ENCODE measurements around the gene ITPR1. TPM values are rescaled to one million over a fixed set of nuclear protein-coding genes. Genes with fewer than 3 reads are reported as not detected.

Gene ITPR1
- total RNA-seq, 2 experiments from 2014 or later = 48.6 to 55.6 TPM

- ATAC-seq (no peak), DNase-seq (no peak)
- Mint-ChIP-seq H3K9me3 (ENCODE audit: low read depth) (no peaks in the 10 kb centered on the region), H3K4me3 (peak overlapping the region; percentile 77), H3K36me3 (ENCODE audit: low read depth) (peaks cover 6% of the 10 kb centered on the region), H3K4me1 (peaks cover 29% of the 10 kb centered on the region), H3K27ac (no peak overlapping the region), H3K27me3 (peaks cover 8% of the 10 kb centered on the region)
- CTCF ChIA-PET = interaction anchor here (1.1 to 2.8 kb wide), 3 partner anchors 12 to 186 kb away, joined by 3 to 10 read pairs (median 4); no protein-coding TSS in a partner anchor
- intact Hi-C loops (cut with DNase I, micrococcal nuclease) = loop anchor here (2.0 to 10.0 kb wide), 10 partner anchors 17 to 1365 kb away; partner anchors contain the start of genes BHLHE40 (in 1 of the 2), CRBN (in 1 of the 2), EDEM1 (in 1 of the 2) and TRNT1 (in 1 of the 2)
- POLR2A ChIA-PET = interaction anchor here (1.9 to 2.9 kb wide), 4 partner anchors 12 to 141 kb away, joined by 7 to 15 read pairs (median 10); partner anchors contain the start of gene SUMF1
These were observed 1.3 kb upstream of the ITPR1 start for GRCh38 chr3:4491855-4492207.

- peak overlapping the region; percentile 35 for H3K27ac Mint-ChIP-seq
- DNase-seq = peak; percentile 61
- H3K4me3 Mint-ChIP-seq = peak overlapping the region; percentile 77
- POLR2A ChIA-PET = interaction anchor here (0.9 to 2.9 kb wide), 8 partner anchors 11 to 141 kb away, joined by 3 to 24 read pairs (median 7); partner anchors contain the start of gene SUMF1
- H3K36me3 Mint-ChIP-seq (ENCODE audit: low read depth) = peaks cover 6% of the 10 kb centered on the region
- peaks cover 8% of the 10 kb centered on the region for H3K27me3 Mint-ChIP-seq
- no peaks in the 10 kb centered on the region for H3K9me3 Mint-ChIP-seq (ENCODE audit: low read depth)
- peaks cover 32% of the 10 kb centered on the region for H3K4me1 Mint-ChIP-seq
- intact Hi-C loops (cut with DNase I, micrococcal nuclease) = loop anchor here (1.0 to 10.0 kb wide), 16 partner anchors 18 to 1366 kb away; partner anchors contain the start of genes SETMAR (in 2 of the 2), SUMF1 (in 2 of the 2), ARL8B (in 1 of the 2) and BHLHE40 (in 1 of the 2)
- peak; percentile 5 for ATAC-seq
- CTCF ChIA-PET = interaction anchor here (0.6 to 4.5 kb wide), 8 partner anchors 12 to 142 kb away, joined by 3 to 27 read pairs (median 6); no protein-coding TSS in a partner anchor
These were observed 737 bp upstream of the ITPR1 start for GRCh38 chr3:4492208-4493013.

GRCh38 chr3:4493941-4494894 is 1.1 kb downstream of the ITPR1 start:
- ATAC-seq = no peak
- CTCF ChIA-PET = interaction anchor here (0.6 to 4.5 kb wide), 15 partner anchors 10 to 217 kb away, joined by 3 to 27 read pairs (median 4); no protein-coding TSS in a partner anchor
- Mint-ChIP-seq H3K4me3 (peak overlapping the region; percentile 77), H3K9me3 (ENCODE audit: low read depth) (no peaks in the 10 kb centered on the region), H3K27ac (peak overlapping the region; percentile 71), H3K27me3 (peaks cover 8% of the 10 kb centered on the region), H3K4me1 (peaks cover 32% of the 10 kb centered on the region), H3K36me3 (ENCODE audit: low read depth) (peaks cover 11% of the 10 kb centered on the region)
- intact Hi-C loops (cut with DNase I, micrococcal nuclease) = loop anchor here (1.0 to 10.0 kb wide), 16 partner anchors 19 to 1367 kb away; partner anchors contain the start of genes SETMAR (in 2 of the 2), SUMF1 (in 2 of the 2), ARL8B (in 1 of the 2) and BHLHE40 (in 1 of the 2)
- peak; percentile 41 for DNase-seq
- POLR2A ChIA-PET = interaction anchor here (0.6 to 2.9 kb wide), 12 partner anchors 13 to 408 kb away, joined by 3 to 24 read pairs (median 7); partner anchors contain the start of gene SUMF1

GRCh38 chr3:4494895-4495264 is 1.7 kb downstream of the ITPR1 start:
- DNase-seq (no peak), ATAC-seq (no peak)
- POLR2A ChIA-PET = interaction anchor here (0.6 to 2.9 kb wide), 5 partner anchors 24 to 143 kb away, joined by 3 to 15 read pairs (median 3); partner anchors contain the start of gene SUMF1
- Mint-ChIP-seq H3K9me3 (ENCODE audit: low read depth) (no peaks in the 10 kb centered on the region), H3K36me3 (ENCODE audit: low read depth) (peaks cover 13% of the 10 kb centered on the region), H3K4me1 (peaks cover 32% of the 10 kb centered on the region), H3K27me3 (peaks cover 8% of the 10 kb centered on the region), H3K27ac (peak overlapping the region; percentile 71), H3K4me3 (peak overlapping the region; percentile 77)
- CTCF ChIA-PET = interaction anchor here (0.6 to 4.5 kb wide), 11 partner anchors 9 to 217 kb away, joined by 3 to 27 read pairs (median 3); no protein-coding TSS in a partner anchor
- intact Hi-C loops (cut with DNase I, micrococcal nuclease) = loop anchor here (1.0 to 10.0 kb wide), 8 partner anchors 9 to 1320 kb away; partner anchors contain the start of genes CRBN (in 1 of the 2) and EDEM1 (in 1 of the 2)

GRCh38 chr3:4495294-4496086 is 2.3 kb downstream of the ITPR1 start:
- H3K9me3 Mint-ChIP-seq (ENCODE audit: low read depth) = no peaks in the 10 kb centered on the region
- peaks cover 16% of the 10 kb centered on the region for H3K36me3 Mint-ChIP-seq (ENCODE audit: low read depth)
- H3K4me3 Mint-ChIP-seq = peak overlapping the region; percentile 77
- no peak for DNase-seq
- ATAC-seq = no peak
- intact Hi-C loops (cut with DNase I, micrococcal nuclease) = loop anchor here (1.0 to 10.0 kb wide), 6 partner anchors 9 to 1321 kb away; partner anchors contain the start of gene CRBN (in 1 of the 2)
- CTCF ChIA-PET = interaction anchor here (0.5 to 4.5 kb wide), 14 partner anchors 9 to 216 kb away, joined by 3 to 27 read pairs (median 3); no protein-coding TSS in a partner anchor
- peaks cover 32% of the 10 kb centered on the region for H3K4me1 Mint-ChIP-seq
- peak overlapping the region; percentile 71 for H3K27ac Mint-ChIP-seq
- H3K27me3 Mint-ChIP-seq = peaks cover 7% of the 10 kb centered on the region
- POLR2A ChIA-PET = interaction anchor here (0.6 to 1.7 kb wide), 6 partner anchors 23 to 652 kb away, joined by 3 to 5 read pairs (median 3); no protein-coding TSS in a partner anchor

- Mint-ChIP-seq H3K9me3 (ENCODE audit: low read depth) (no peaks in the 10 kb centered on the region), H3K4me1 (peaks cover 32% of the 10 kb centered on the region), H3K36me3 (ENCODE audit: low read depth) (peaks cover 16% of the 10 kb centered on the region), H3K4me3 (peak overlapping the region; percentile 77), H3K27ac (peak overlapping the region; percentile 71), H3K27me3 (peaks cover 3% of the 10 kb centered on the region)
- ATAC-seq (no peak), DNase-seq (no peak)
- CTCF ChIA-PET = interaction anchor here (0.5 to 4.5 kb wide), 8 partner anchors 8 to 209 kb away, joined by 3 to 27 read pairs (median 3); no protein-coding TSS in a partner anchor
- POLR2A ChIA-PET = interaction anchor here (0.6 to 1.7 kb wide), 2 partner anchors 23 to 651 kb away, joined by 3 to 4 read pairs; no protein-coding TSS in a partner anchor
- intact Hi-C loops (cut with DNase I, micrococcal nuclease) = loop anchor here (10.0 kb wide), 3 partner anchors 139 to 1321 kb away; partner anchors contain the start of gene CRBN (in 1 of the 2)
These were observed 2.9 kb downstream of the ITPR1 start for GRCh38 chr3:4496087-4496452.

GRCh38 chr3:4497005-4497692 is 4.0 kb downstream of the ITPR1 start:
- ChIA-PET CTCF (interaction anchor here (0.6 to 2.5 kb wide), 5 partner anchors 21 to 175 kb away, joined by 3 to 12 read pairs (median 3); no protein-coding TSS in a partner anchor), POLR2A (interaction anchor here (0.6 kb wide), 1 partner anchor 697 kb away, joined by 4 read pairs; no protein-coding TSS in a partner anchor)
- ATAC-seq (no peak), DNase-seq (no peak)
- intact Hi-C loops (cut with DNase I, micrococcal nuclease) = loop anchor here (10.0 kb wide), 3 partner anchors 138 to 1322 kb away; partner anchors contain the start of gene CRBN (in 1 of the 2)
- H3K27ac Mint-ChIP-seq = no peak overlapping the region
- H3K9me3 Mint-ChIP-seq (ENCODE audit: low read depth) = no peaks in the 10 kb centered on the region
- H3K4me1 Mint-ChIP-seq = peaks cover 31% of the 10 kb centered on the region
- peaks cover 22% of the 10 kb centered on the region for H3K36me3 Mint-ChIP-seq (ENCODE audit: low read depth)
- no peaks in the 10 kb centered on the region for H3K27me3 Mint-ChIP-seq
- H3K4me3 Mint-ChIP-seq = no peak overlapping the region

- POLR2A ChIA-PET = no interaction called here
- ATAC-seq (no peak), DNase-seq (no peak)
- H3K9me3 Mint-ChIP-seq (ENCODE audit: low read depth) = no peaks in the 10 kb centered on the region
- peaks cover 22% of the 10 kb centered on the region for H3K36me3 Mint-ChIP-seq (ENCODE audit: low read depth)
- no peak overlapping the region for H3K27ac Mint-ChIP-seq
- CTCF ChIA-PET = interaction anchor here (0.6 to 1.1 kb wide), 2 partner anchors 21 to 176 kb away, joined by 3 to 4 read pairs; no protein-coding TSS in a partner anchor
- H3K4me3 Mint-ChIP-seq = no peak overlapping the region
- H3K4me1 Mint-ChIP-seq = peaks cover 30% of the 10 kb centered on the region
- H3K27me3 Mint-ChIP-seq = no peaks in the 10 kb centered on the region
- intact Hi-C loops (cut with DNase I, micrococcal nuclease) = loop anchor here (10.0 kb wide), 3 partner anchors 137 to 1323 kb away; partner anchors contain the start of gene CRBN (in 1 of the 2)
These were observed 4.7 kb downstream of the ITPR1 start for GRCh38 chr3:4497843-4498324.

- intact Hi-C loops (cut with DNase I, micrococcal nuclease) = loop anchor here (10.0 kb wide), 3 partner anchors 136 to 1324 kb away; partner anchors contain the start of gene CRBN (in 1 of the 2)
- ATAC-seq = no peak
- Mint-ChIP-seq H3K27ac (no peak overlapping the region), H3K9me3 (ENCODE audit: low read depth) (no peaks in the 10 kb centered on the region), H3K36me3 (ENCODE audit: low read depth) (peaks cover 22% of the 10 kb centered on the region), H3K27me3 (no peaks in the 10 kb centered on the region), H3K4me3 (no peak overlapping the region), H3K4me1 (peaks cover 36% of the 10 kb centered on the region)
- CTCF ChIA-PET = no interaction called here
- POLR2A ChIA-PET = no interaction called here
- no peak for DNase-seq
These were observed 5.3 kb downstream of the ITPR1 start for GRCh38 chr3:4498446-4498845.

All from activated CD4-positive, alpha-beta T cell treated with anti-CD3 and anti-CD28 coated beads for 36 hours (primary cell).